HPDE6-E6E7 (cell line): ENCODE measurements around the gene RAB5B.
"Not testable (repeated sequence)": the region's sequence is repeated elsewhere in the genome, so short reads cannot be mapped to it uniquely, and the experiment has no call there.

Experiments
- DNase-seq: peaks from one replicate; pipeline ENCODE4 v3.0.0; 2011; ENCODE audit warnings: missing footprints; ENCODE audit errors: extremely low spot score

RAB5B gene

GRCh38 chr12:56017181-56017580, 43.3 kb downstream of the RAB5B start:
- DNase-seq: no peak

DNA sequence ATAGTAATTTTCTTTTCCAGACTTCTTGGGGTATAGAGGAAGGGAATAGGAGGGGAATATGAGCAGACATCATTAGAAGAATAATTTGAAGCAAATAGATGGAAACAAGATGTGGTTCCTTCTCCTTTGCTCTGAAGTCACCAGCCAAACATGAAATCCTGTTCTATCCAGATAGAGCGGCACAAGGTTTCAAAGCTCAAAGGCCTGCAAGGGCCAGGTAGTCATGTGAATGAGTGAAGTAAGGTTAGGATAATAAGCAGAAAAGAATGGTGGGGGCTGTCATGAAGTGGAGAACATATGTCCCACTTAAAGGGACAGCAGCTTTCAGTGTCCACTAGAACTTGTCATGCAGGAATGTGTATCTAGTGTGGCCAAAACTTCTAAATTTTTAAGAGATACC, 44.5 kb downstream of the RAB5B start:
- no peak for DNase-seq

DNA sequence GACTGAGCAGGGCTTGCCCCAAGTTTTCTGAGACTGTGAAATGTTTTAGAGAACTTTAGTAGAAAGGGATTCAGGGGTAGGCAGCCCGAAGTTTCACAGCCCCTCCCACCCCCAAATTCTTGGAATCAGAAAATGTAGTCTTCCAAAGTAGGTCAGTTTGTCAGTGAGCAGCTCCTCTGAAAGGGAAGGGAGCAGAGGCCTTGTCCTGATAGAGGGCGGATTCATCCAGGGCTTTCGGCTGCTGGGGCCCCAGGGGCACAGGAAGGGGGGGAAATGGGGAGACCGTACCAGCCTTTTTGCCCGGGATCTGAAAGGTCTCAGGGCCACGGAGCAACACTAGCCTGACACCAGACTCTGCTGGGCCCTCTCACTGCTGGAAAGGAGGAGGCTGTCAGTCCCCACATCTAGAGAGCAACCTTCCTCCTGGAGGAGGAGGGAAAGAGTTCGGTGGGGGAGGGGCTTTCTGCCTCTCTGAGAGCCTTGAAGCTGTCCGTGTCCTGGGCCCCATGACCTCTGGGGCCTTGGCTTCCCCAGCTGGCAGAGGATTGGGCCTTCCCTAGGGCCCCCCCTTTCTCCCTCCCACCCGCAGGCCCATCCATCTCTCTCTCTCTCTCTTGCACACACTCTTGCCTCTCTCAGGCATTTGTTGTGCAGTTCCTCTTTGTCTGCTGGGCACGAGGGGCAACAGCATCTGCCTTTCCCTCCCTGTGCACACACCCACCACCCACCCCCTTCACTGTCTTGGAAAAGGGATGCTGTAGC, 46.7 kb downstream of the RAB5B start, which contains the start of gene IKZF4:
Gene IKZF4, plus strand, starts transcription at position 621 of the 762 bp plus-strand sequence. CDS start 451 bp downstream, outside the sequence.
- DNase-seq: no peak

GRCh38 chr12:56021889-56022497, 48.1 kb downstream of the RAB5B start:
- DNase-seq: no peak

- peak; percentile 28 for DNase-seq
Observed at GRCh38 chr12:56028511-56029165, 54.8 kb downstream of the RAB5B start.

GRCh38 chr12:56029166-56029519, 55.3 kb downstream of the RAB5B start:
- DNase-seq: no peak

- DNase-seq: peak; percentile 52
Observed at GRCh38 chr12:56029666-56030293, 55.9 kb downstream of the RAB5B start.

GRCh38 chr12:56031987-56032386, 58.1 kb downstream of the RAB5B start:
- no peak for DNase-seq

GRCh38 chr12:56034586-56035332, 60.9 kb downstream of the RAB5B start:
- no peak for DNase-seq

- DNase-seq: no peak
Observed at GRCh38 chr12:56037161-56037560, 63.3 kb downstream of the RAB5B start.

- DNase-seq: no peak
Observed at GRCh38 chr12:56038022-56038655, 64.3 kb downstream of the RAB5B start.

GRCh38 chr12:56040151-56040550, 66.3 kb downstream of the RAB5B start:
- no peak for DNase-seq

DNA sequence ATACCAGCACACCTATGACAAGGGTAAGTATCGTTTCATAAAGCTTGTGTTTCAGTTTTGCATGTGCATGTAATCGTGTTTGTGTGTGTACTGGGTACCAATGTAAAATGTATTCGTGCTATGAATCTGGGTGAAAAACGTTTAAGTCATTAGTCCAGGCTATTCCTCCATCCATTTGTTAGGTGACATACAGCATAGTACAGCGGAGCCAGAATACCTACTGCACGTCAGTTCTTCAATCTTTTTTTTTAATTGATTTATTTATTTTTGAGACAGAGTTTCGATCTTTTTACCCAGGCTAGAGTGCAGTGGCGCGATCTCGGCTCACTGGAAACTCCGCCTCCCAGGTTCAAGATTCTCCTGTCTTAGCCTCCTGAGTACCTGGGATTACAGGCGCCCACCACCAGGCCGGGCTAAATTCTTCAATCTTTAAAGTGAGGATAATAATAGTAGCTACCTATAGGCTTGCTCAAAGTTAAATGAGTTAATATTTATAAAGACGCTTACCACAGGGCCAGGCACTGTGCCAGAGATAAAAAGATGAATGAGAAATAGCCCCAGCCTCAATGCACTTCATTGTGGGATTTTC, 67.2 kb downstream of the RAB5B start:
- DNase-seq: no peak

- DNase-seq: peak; percentile 91
Observed at GRCh38 chr12:56041552-56042429, 67.9 kb downstream of the RAB5B start, which contains the start of gene RPS26. TSS of gene RPS26 (plus strand) at chr12:56041918. CDS start at chr12:56042167, 249 bp downstream.

- not testable (repeated sequence) for DNase-seq
Observed at GRCh38 chr12:56042430-56042813, 68.5 kb downstream of the RAB5B start.

DNA sequence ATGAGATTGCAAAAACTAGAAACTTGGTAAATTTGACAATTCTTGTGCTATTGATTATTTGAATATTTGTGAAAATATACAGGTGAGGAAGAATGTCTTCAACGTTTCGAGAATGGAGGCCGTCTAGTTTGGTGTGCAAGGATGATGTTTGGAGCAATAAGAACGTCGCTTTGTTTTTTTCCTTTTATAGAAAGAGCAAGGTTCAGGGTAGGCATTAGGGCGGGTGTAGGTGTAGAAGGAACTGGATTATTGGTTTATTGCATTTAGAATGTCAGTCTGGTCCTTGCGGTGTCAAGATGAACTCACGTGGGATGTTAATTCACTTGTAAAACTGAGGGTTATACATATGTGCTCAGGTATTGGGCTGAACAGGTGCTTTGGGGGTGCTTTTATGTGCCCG, 69.0 kb downstream of the RAB5B start:
- no peak for DNase-seq
